GM18873 (cell line): ENCODE measurements around the gene DGCR2.

ENCODE experiments used
- ATAC-seq: cut with Tn5 transposase; IDR thresholded peaks from one replicate; pipeline ENCODE4 v1.9.1; 2021; ENCODE audit warnings: mild to moderate bottlenecking, moderate library complexity, moderate number of reproducible peaks; ENCODE audit not compliant: unreplicated experiment, low FRiP score

Gene DGCR2

GRCh38 chr22:19111140-19111539 is 11.1 kb downstream of the DGCR2 start:
- no peak for ATAC-seq

GRCh38 chr22:19110646-19111045 is 11.6 kb downstream of the DGCR2 start:
- no peak for ATAC-seq

- ATAC-seq, result no peak
These were observed 12.2 kb downstream of the DGCR2 start for GRCh38 chr22:19110064-19110458.

GRCh38 chr22:19109198-19110063 is 12.8 kb downstream of the DGCR2 start:
- peak; percentile 67 for ATAC-seq

GRCh38 chr22:19108807-19109197 is 13.4 kb downstream of the DGCR2 start:
- no peak for ATAC-seq

- ATAC-seq, result no peak
These were observed 14.5 kb downstream of the DGCR2 start for GRCh38 chr22:19107730-19108074.

GRCh38 chr22:19106886-19107729 is 15.1 kb downstream of the DGCR2 start:
- ATAC-seq, result no peak

GRCh38 chr22:19105867-19106802 is 16.1 kb downstream of the DGCR2 start:
- ATAC-seq, result no peak

- ATAC-seq, result no peak
These were observed 16.8 kb downstream of the DGCR2 start for GRCh38 chr22:19105456-19105855.

GRCh38 chr22:19103880-19104821 is 18.1 kb downstream of the DGCR2 start:
- no peak for ATAC-seq

GRCh38 chr22:19098157-19098556 is 24.1 kb downstream of the DGCR2 start:
- no peak for ATAC-seq

- no peak for ATAC-seq
These were observed 24.7 kb downstream of the DGCR2 start for GRCh38 chr22:19097518-19097917.

- ATAC-seq, result no peak
These were observed 25.7 kb downstream of the DGCR2 start for GRCh38 chr22:19096555-19096954.

- ATAC-seq, result no peak
These were observed 27.7 kb downstream of the DGCR2 start for GRCh38 chr22:19094393-19094997.

- no peak for ATAC-seq
These were observed 29.5 kb downstream of the DGCR2 start for GRCh38 chr22:19092725-19093124.

GRCh38 chr22:19090586-19091127 is 31.6 kb downstream of the DGCR2 start:
- ATAC-seq, result no peak

- no peak for ATAC-seq
These were observed 32.0 kb downstream of the DGCR2 start for GRCh38 chr22:19090183-19090582.

GRCh38 chr22:19088866-19089595 is 33.2 kb downstream of the DGCR2 start:
- no peak for ATAC-seq
